ENCODE measurements around the gene LZTS3.

DNA sequence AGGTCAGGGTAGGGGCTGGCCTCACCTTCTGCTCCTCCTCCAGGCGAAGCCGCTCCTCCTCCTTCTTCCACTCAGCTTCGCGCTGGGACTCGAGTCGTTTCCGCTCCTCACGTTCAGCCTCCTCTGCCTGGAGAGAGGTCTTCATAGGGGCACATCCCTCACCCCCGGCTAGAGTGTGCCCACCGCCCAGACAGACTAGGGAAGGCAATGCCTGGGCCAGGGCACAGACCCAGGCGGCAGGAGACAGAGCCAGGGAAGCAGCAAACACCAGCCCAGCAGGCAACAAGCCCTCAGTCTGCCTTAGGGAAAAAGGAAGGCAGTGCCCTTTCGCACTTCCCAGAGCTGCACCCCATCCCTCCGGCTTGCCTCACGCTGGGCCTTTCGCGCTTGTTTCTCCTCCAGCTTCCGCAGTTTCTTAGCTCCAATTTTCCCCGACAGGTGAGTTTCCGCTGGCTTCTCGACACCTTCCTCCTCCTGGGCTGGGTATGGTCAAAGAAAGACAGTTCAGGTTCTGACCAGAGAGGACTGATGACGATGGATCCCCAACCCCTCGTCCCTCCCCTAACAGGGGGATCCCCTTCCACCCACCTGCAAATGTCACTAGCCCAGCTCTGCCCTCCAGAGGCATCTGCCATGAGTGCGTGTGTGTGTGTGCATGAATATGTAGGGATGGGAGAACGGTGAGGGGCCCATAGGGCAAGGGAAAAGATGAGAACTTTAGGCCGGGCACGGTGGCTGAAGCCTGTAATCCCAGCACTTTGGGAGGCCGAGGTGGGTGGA, 26.8 kb upstream of the LZTS3 start:
- TF ChIP-seq POLR2AphosphoS5 (IDR thresholded peaks at IDR 0.05; ENCODE audit: low read depth, low read length): no peak
- TF ChIP-seq, protein P1, sequence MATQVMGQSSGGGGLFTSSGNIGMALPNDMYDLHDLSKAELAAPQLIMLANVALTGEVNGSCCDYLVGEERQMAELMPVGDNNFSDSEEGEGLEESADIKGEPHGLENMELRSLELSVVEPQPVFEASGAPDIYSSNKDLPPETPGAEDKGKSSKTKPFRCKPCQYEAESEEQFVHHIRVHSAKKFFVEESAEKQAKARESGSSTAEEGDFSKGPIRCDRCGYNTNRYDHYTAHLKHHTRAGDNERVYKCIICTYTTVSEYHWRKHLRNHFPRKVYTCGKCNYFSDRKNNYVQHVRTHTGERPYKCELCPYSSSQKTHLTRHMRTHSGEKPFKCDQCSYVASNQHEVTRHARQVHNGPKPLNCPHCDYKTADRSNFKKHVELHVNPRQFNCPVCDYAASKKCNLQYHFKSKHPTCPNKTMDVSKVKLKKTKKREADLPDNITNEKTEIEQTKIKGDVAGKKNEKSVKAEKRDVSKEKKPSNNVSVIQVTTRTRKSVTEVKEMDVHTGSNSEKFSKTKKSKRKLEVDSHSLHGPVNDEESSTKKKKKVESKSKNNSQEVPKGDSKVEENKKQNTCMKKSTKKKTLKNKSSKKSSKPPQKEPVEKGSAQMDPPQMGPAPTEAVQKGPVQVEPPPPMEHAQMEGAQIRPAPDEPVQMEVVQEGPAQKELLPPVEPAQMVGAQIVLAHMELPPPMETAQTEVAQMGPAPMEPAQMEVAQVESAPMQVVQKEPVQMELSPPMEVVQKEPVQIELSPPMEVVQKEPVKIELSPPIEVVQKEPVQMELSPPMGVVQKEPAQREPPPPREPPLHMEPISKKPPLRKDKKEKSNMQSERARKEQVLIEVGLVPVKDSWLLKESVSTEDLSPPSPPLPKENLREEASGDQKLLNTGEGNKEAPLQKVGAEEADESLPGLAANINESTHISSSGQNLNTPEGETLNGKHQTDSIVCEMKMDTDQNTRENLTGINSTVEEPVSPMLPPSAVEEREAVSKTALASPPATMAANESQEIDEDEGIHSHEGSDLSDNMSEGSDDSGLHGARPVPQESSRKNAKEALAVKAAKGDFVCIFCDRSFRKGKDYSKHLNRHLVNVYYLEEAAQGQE (IDR thresholded peaks at IDR 0.05; ENCODE audit: insufficient read depth in 1 of 2, low read depth in 2 of 2, low read length in 2 of 2): no peak
